WTC11 (cell line): ENCODE results near the gene MCIDAS. TPM values are rescaled to one million over a fixed set of nuclear protein-coding genes. Genes with fewer than 3 reads are reported as not detected.

Experiments used
- ATAC-seq: fragments of 200-7000 bp; cut with Tn5 transposase; 2 replicates; pipeline ENCODE4 v1.10.0; 2021; ENCODE audit warnings: mild to moderate bottlenecking, moderate library complexity
- CTCF ChIA-PET: fragments of 300-600 bp; sonication (Branson Sonifier 250); formaldehyde crosslinking; loops from one replicate; lab custom pipeline; 2021; ENCODE audit warnings: antibody characterized with exemption; lab: Charles Lee
- POLR2A ChIA-PET: fragments of 350-600 bp; sonication (Branson Sonifier 250); formaldehyde crosslinking; loops from one replicate; lab custom pipeline; 2021; ENCODE audit warnings: antibody characterized with exemption; lab: Charles Lee
- DNase-seq: peaks from one replicate; pipeline ENCODE4 v3.0.0; 2021; ENCODE audit warnings: low spot score
- H3K27ac Mint-ChIP-seq: 2 replicates; pipeline ENCODE4 v1.8.0; 2021; ENCODE audit warnings: mixed read lengths
- H3K27me3 Mint-ChIP-seq: 2 replicates; pipeline ENCODE4 v1.8.0; 2021; ENCODE audit warnings: low read depth, mild to moderate bottlenecking, moderate library complexity, mixed read lengths
- H3K36me3 Mint-ChIP-seq: 2 replicates; pipeline ENCODE4 v1.8.0; 2021; ENCODE audit warnings: mixed read lengths
- H3K4me1 Mint-ChIP-seq: 2 replicates; pipeline ENCODE4 v1.8.0; 2022; ENCODE audit warnings: mixed read lengths
- H3K4me3 Mint-ChIP-seq: 2 replicates; pipeline ENCODE4 v1.8.0; 2021; ENCODE audit warnings: mild to moderate bottlenecking, moderate library complexity, mixed read lengths
- H3K9me3 Mint-ChIP-seq: 2 replicates; pipeline ENCODE4 v1.8.0; 2021; ENCODE audit warnings: mixed read lengths
- ATF2 ChIP-seq: sonication (generic); formaldehyde crosslinking; IDR thresholded peaks from 2 replicates; pipeline ENCODE4 v1.8.1; 2022; ENCODE audit warnings: low read depth, missing genetic modification reagents, borderline replicate concordance
- E2F5 ChIP-seq: sonication (generic); formaldehyde crosslinking; IDR thresholded peaks from 2 replicates; pipeline ENCODE4 v1.8.1; 2022; ENCODE audit warnings: mild to moderate bottlenecking, moderate library complexity, missing genetic modification reagents
- EMX1 ChIP-seq: fragments of 250-450 bp; sonication (Bioruptor Pico); IDR thresholded peaks from 2 replicates; pipeline ENCODE4 v1.8.0; 2021; ENCODE audit warnings: mild to moderate bottlenecking
- ESRRA ChIP-seq: sonication (generic); formaldehyde crosslinking; IDR thresholded peaks from 2 replicates; pipeline ENCODE4 v1.8.1; 2022; ENCODE audit warnings: mild to moderate bottlenecking, missing genetic modification reagents, borderline replicate concordance
- ETV6 ChIP-seq: sonication (generic); formaldehyde crosslinking; IDR thresholded peaks from 2 replicates; pipeline ENCODE4 v1.8.1; 2022; ENCODE audit warnings: mild to moderate bottlenecking, missing genetic modification reagents
- GABPB1 ChIP-seq: sonication (generic); formaldehyde crosslinking; IDR thresholded peaks from 2 replicates; pipeline ENCODE4 v1.8.1; 2023; ENCODE audit warnings: mild to moderate bottlenecking, missing genetic modification reagents
- HMGA2 ChIP-seq: fragments of 250-450 bp; sonication (Bioruptor Pico); IDR thresholded peaks from 2 replicates; pipeline ENCODE4 v1.4.0; 2021; ENCODE audit warnings: mild to moderate bottlenecking, moderate library complexity
- IRF2 ChIP-seq: sonication (generic); formaldehyde crosslinking; IDR thresholded peaks from 2 replicates; pipeline ENCODE4 v1.8.0; 2022; ENCODE audit warnings: low read depth, missing genetic modification reagents, borderline replicate concordance
- MYBL2 ChIP-seq: sonication (generic); formaldehyde crosslinking; IDR thresholded peaks from 2 replicates; pipeline ENCODE4 v1.8.1; 2023; ENCODE audit warnings: mild to moderate bottlenecking, moderate library complexity, missing genetic modification reagents
- PRDM15 ChIP-seq: sonication (generic); formaldehyde crosslinking; IDR thresholded peaks from 2 replicates; pipeline ENCODE4 v1.8.0; 2022; ENCODE audit warnings: missing genetic modification reagents
- SMAD3 ChIP-seq: sonication (generic); formaldehyde crosslinking; IDR thresholded peaks from 2 replicates; pipeline ENCODE4 v1.8.0; 2022; ENCODE audit warnings: missing genetic modification reagents, mild to moderate bottlenecking, borderline replicate concordance
- TP53 ChIP-seq: sonication (generic); formaldehyde crosslinking; IDR thresholded peaks from 2 replicates; pipeline ENCODE4 v1.8.1; 2023; ENCODE audit warnings: mild to moderate bottlenecking, missing genetic modification reagents
- USF2 ChIP-seq: sonication (generic); formaldehyde crosslinking; IDR thresholded peaks from 2 replicates; pipeline ENCODE4 v1.8.1; 2023; ENCODE audit warnings: mild to moderate bottlenecking, missing genetic modification reagents, moderate library complexity
- ZMAT4 ChIP-seq: fragments of 250-450 bp; sonication (Bioruptor Pico); IDR thresholded peaks from 2 replicates; pipeline ENCODE4 v1.9.0; 2021; ENCODE audit warnings: mild to moderate bottlenecking
- ZNF219 ChIP-seq: sonication (generic); formaldehyde crosslinking; IDR thresholded peaks from 2 replicates; pipeline ENCODE4 v1.8.0; 2023; ENCODE audit warnings: missing genetic modification reagents, mild to moderate bottlenecking, borderline replicate concordance
- ZNF317 ChIP-seq: sonication (generic); formaldehyde crosslinking; IDR thresholded peaks from 2 replicates; pipeline ENCODE4 v1.8.1; 2023; ENCODE audit warnings: low read depth, mild to moderate bottlenecking, moderate library complexity, missing genetic modification reagents, borderline replicate concordance
- ZNF416 ChIP-seq: fragments of 250-450 bp; sonication (Bioruptor Pico); IDR thresholded peaks from 2 replicates; pipeline ENCODE4 v1.9.0; 2021; ENCODE audit warnings: mild to moderate bottlenecking, inconsistent platforms
- ZNF671 ChIP-seq: fragments of 250-450 bp; sonication (Bioruptor Pico); IDR thresholded peaks from 2 replicates; pipeline ENCODE4 v1.8.0; 2021; ENCODE audit warnings: mild to moderate bottlenecking
- total RNA-seq: library from RNA; stranded (reverse); gene quantifications from 3 replicates; pipeline ENCODE4 v1.2.3, GENCODE V29; 2021

MCIDAS gene
- total RNA-seq, 1 experiment from 2014 or later, result 0.20 TPM

- ATAC-seq (no peak), DNase-seq (no peak)
- POLR2A ChIA-PET, result no interaction called here
- H3K36me3 Mint-ChIP-seq, result no peaks in the 10 kb centered on the region
- CTCF ChIA-PET, result interaction anchor here (1.0 to 2.0 kb wide), 4 partner anchors 13 to 60 kb away, joined by 3 to 5 read pairs (median 4); no protein-coding TSS in a partner anchor
- H3K4me3 Mint-ChIP-seq, result no peak overlapping the region
- H3K27ac Mint-ChIP-seq, result no peak overlapping the region
- peaks cover 88% of the 10 kb centered on the region for H3K27me3 Mint-ChIP-seq
- no peaks in the 10 kb centered on the region for H3K9me3 Mint-ChIP-seq
- peaks cover 18% of the 10 kb centered on the region for H3K4me1 Mint-ChIP-seq
- no peak for TF ChIP-seq EMX1 (CRISPR knock-in tag)
- TF ChIP-seq ATF2 (CRISPR knock-in tag), result no peak
- no peak for TF ChIP-seq IRF2 (CRISPR knock-in tag)
- no peak for TF ChIP-seq ETV6
- no peak for TF ChIP-seq PRDM15 (CRISPR knock-in tag)
- no peak for TF ChIP-seq ZNF317
- TF ChIP-seq MYBL2 (CRISPR knock-in tag), result no peak
- no peak for TF ChIP-seq ZNF219 (CRISPR knock-in tag)
- no peak for TF ChIP-seq ZNF416
- TF ChIP-seq E2F5 (CRISPR knock-in tag), result no peak
- no peak for TF ChIP-seq ZMAT4 (CRISPR knock-in tag)
- TF ChIP-seq TP53 (CRISPR knock-in tag), result no peak
- no peak for TF ChIP-seq USF2
- TF ChIP-seq HMGA2 (CRISPR knock-in tag), result no peak
- TF ChIP-seq ZNF671 (CRISPR knock-in tag), result no peak
- no peak for TF ChIP-seq GABPB1 (CRISPR knock-in tag)
- no peak for TF ChIP-seq ESRRA (CRISPR knock-in tag)
Measured at GRCh38 chr5:55236800-55237199, 9.7 kb upstream of the MCIDAS start.

GRCh38 chr5:55234121-55234700 lies 7.1 kb upstream of the MCIDAS start:
- peak; percentile 26; the same call in 1 of the 2 replicates for TF ChIP-seq PRDM15 (CRISPR knock-in tag)
- no peak for TF ChIP-seq SMAD3 (CRISPR knock-in tag)
- no peak for ATAC-seq
- CTCF ChIA-PET, result interaction anchor here (0.6 to 4.7 kb wide), 12 partner anchors 8 to 458 kb away, joined by 3 to 48 read pairs (median 4); partner anchors contain the start of gene CDC20B
- Mint-ChIP-seq H3K27ac (no peak overlapping the region), H3K9me3 (no peaks in the 10 kb centered on the region), H3K27me3 (peaks cover 95% of the 10 kb centered on the region), H3K36me3 (no peaks in the 10 kb centered on the region), H3K4me3 (peak overlapping the region; percentile 78), H3K4me1 (peaks cover 28% of the 10 kb centered on the region)
- POLR2A ChIA-PET, result interaction anchor here (0.6 kb wide), 1 partner anchor 16 kb away, joined by 3 read pairs; no protein-coding TSS in a partner anchor
- DNase-seq, result peak; percentile 33
